Esophagus muscularis mucosa (tissue), 4 donors: ENCODE measurements around the gene CDH16. TPM values are rescaled to one million over a fixed set of nuclear protein-coding genes. Genes with fewer than 3 reads are reported as not detected.

ENCODE experiments used
- DNase-seq: peaks from one replicate; pipeline ENCODE4 v3.0.0-alpha.2; 2017; ENCODE audit errors: extremely low spot score
- H3K27ac ChIP-seq, 4 donors: fragments of 200-600 bp; sonication (generic); replicated peaks in 1 of 4; 1 replicate in 3 of 4; 2 replicates in 1 of 4; pipeline ENCODE4 v1.5.1; 2016 to 2019; ENCODE audit warnings: mild to moderate bottlenecking in 1 of 4
- H3K27me3 ChIP-seq, 4 donors: fragments of 200-600 bp; sonication (generic); one replicate each; pipeline versions ENCODE4 v1.5.1 to v1.6.0; 2016 to 2019
- H3K36me3 ChIP-seq, 4 donors: fragments of 200-600 bp; sonication (generic); one replicate each; pipeline ENCODE4 v1.5.1; 2016 to 2019
- H3K4me1 ChIP-seq, 4 donors: fragments of 200-600 bp; sonication (generic); one replicate each; pipeline ENCODE4 v1.5.1; 2016 to 2019
- H3K4me3 ChIP-seq, 4 donors: fragments of 200-600 bp; sonication (generic); 1 replicate in 2 of 4; 2 replicates in 2 of 4; pipeline ENCODE4 v1.5.1; 2016 to 2019; ENCODE audit warnings: mild to moderate bottlenecking in 4 of 4, moderate library complexity in 1 of 4
- H3K9me3 ChIP-seq, 4 donors: fragments of 200-600 bp; sonication (generic); 1 replicate in 3 of 4; 2 replicates in 1 of 4; pipeline ENCODE4 v1.5.1; 2016 to 2019
- CTCF ChIP-seq, 3 experiments: fragments of 200-600 bp in 2 of 3; fragments of 450-650 bp in 1 of 3; sonication (generic) in 2 of 3; IDR thresholded peaks; one replicate each; pipeline ENCODE4 v1.5.1; 2017 to 2019; ENCODE audit warnings: antibody characterized with exemption in 3 of 3, mild to moderate bottlenecking in 2 of 3, moderate library complexity in 1 of 3
- EP300 ChIP-seq: sonication (generic); formaldehyde crosslinking; IDR thresholded peaks from one replicate; pipeline ENCODE4 v1.6.1; 2017; ENCODE audit warnings: antibody characterized with exemption
- POLR2A ChIP-seq: fragments of 450-650 bp; IDR thresholded peaks from one replicate; pipeline ENCODE4 v1.6.1; 2017; ENCODE audit warnings: antibody characterized with exemption, moderate library complexity, mild to moderate bottlenecking, low read depth
- POLR2AphosphoS5 ChIP-seq, 2 donors: sonication (generic); formaldehyde crosslinking; IDR thresholded peaks; one replicate each; pipeline ENCODE4 v1.6.1; 2017; ENCODE audit warnings: antibody characterized with exemption in 2 of 2
- WGBS: methylation state at CpG from one replicate; pipeline ENCODE4 v1.1.5; 2018; 5-methylcytosine and 5-hydroxymethylcytosine counted together
- intact Hi-C: fragments of 100-400 bp; cut with DNase I; formaldehyde crosslinking; loops from one replicate; pipeline ENCODE4 v1.15.1; 2023
- total RNA-seq, 4 donors: library from RNA; depleted of rRNA; stranded (reverse); fragments of >200 nt; gene quantifications; one replicate each; pipeline versions ENCODE4 v1.1.0 to v1.2.1, GENCODE V29; 2016

CDH16 gene
- total RNA-seq, 4 donors from 2014 or later, result 0.52 TPM; not detected in 3

GRCh38 chr16:66903544-66904427, 14.9 kb downstream of the CDH16 start:
- intact Hi-C loops, result no loop called here
- 67% methylated on average over 4 of the region's 11 CpGs for WGBS
- no peaks in the 10 kb centered on the region for H3K9me3 ChIP-seq
- DNase-seq, result no peak
- H3K27ac ChIP-seq, result peak overlapping the region; percentile 86 to 91 (median 90)
- peaks cover 63 to 86% (median 84%) of the 10 kb centered on the region in 4 donors for H3K4me1 ChIP-seq
- TF ChIP-seq POLR2AphosphoS5 (IDR thresholded peaks at IDR 0.05) (no peak), POLR2A (no peak), EP300 (no peak), CTCF (IDR thresholded peaks at IDR 0.05) (no peak)
- H3K36me3 ChIP-seq, result no peaks in the 10 kb centered on the region
- no peaks in the 10 kb centered on the region for H3K27me3 ChIP-seq
- no peak overlapping the region for H3K4me3 ChIP-seq

GRCh38 chr16:66902648-66903543, 15.8 kb downstream of the CDH16 start:
- peaks cover 64 to 95% (median 92%) of the 10 kb centered on the region in 4 donors for H3K4me1 ChIP-seq

GRCh38 chr16:66901626-66902025, 17.1 kb downstream of the CDH16 start:
- no peaks in the 10 kb centered on the region for H3K9me3 ChIP-seq
- H3K27me3 ChIP-seq, result no peaks in the 10 kb centered on the region
- WGBS, result 80% methylated on average over 9 of the region's 10 CpGs
- intact Hi-C loops, result no loop called here
- H3K4me1 ChIP-seq, result peaks cover 53 to 94% (median 93%) of the 10 kb centered on the region in 4 donors
- H3K27ac ChIP-seq, result peak overlapping the region; percentile 86 to 91 (median 90)
- TF ChIP-seq EP300 (no peak), CTCF (IDR thresholded peaks at IDR 0.05) (no peak), POLR2AphosphoS5 (IDR thresholded peaks at IDR 0.05) (no peak), POLR2A (no peak)
- DNase-seq, result no peak
- no peak overlapping the region for H3K4me3 ChIP-seq
- no peaks in the 10 kb centered on the region for H3K36me3 ChIP-seq

More at GRCh38 chr16:66902648-66903543, 15.8 kb downstream of the CDH16 start:
- H3K4me3 ChIP-seq, result no peak overlapping the region
- H3K9me3 ChIP-seq, result no peaks in the 10 kb centered on the region
- H3K27me3 ChIP-seq, result no peaks in the 10 kb centered on the region
- H3K27ac ChIP-seq, result peak overlapping the region; percentile 86 to 91 (median 90)
- no peaks in the 10 kb centered on the region for H3K36me3 ChIP-seq
- 48% methylated on average over 13 of the region's 14 CpGs for WGBS
- DNase-seq, result no peak
- intact Hi-C loops, result no loop called here
- TF ChIP-seq POLR2AphosphoS5 (IDR thresholded peaks at IDR 0.05), result no peak
- no peak for TF ChIP-seq EP300

- TF ChIP-seq POLR2A (no peak), EP300 (no peak), CTCF (IDR thresholded peaks at IDR 0.05) (no peak), POLR2AphosphoS5 (IDR thresholded peaks at IDR 0.05) (peak in 1 of 2 donors; percentile 78)
- H3K4me1 ChIP-seq, result peaks cover 46 to 88% (median 86%) of the 10 kb centered on the region in 4 donors
- no peak for DNase-seq
Observed at GRCh38 chr16:66900721-66901441, 17.8 kb downstream of the CDH16 start.

More at GRCh38 chr16:66900721-66901441, 17.8 kb downstream of the CDH16 start:
- WGBS, result 41% methylated on average over 7 of the region's 7 CpGs
- intact Hi-C loops, result no loop called here
- Histone ChIP-seq H3K9me3 (no peaks in the 10 kb centered on the region), H3K4me3 (no peak overlapping the region), H3K27me3 (no peaks in the 10 kb centered on the region), H3K27ac (peak overlapping the region; percentile 86 to 91 (median 90)), H3K36me3 (no peaks in the 10 kb centered on the region)
